Esophagus muscularis mucosa (tissue), 3 donors: ENCODE measurements around the gene NINJ1.

ENCODE experiments used
- CTCF ChIP-seq, 3 experiments: fragments of 200-600 bp in 2 of 3; fragments of 450-650 bp in 1 of 3; sonication (generic) in 2 of 3; IDR thresholded peaks; one replicate each; pipeline ENCODE4 v1.5.1; 2017 to 2019; ENCODE audit warnings: antibody characterized with exemption in 3 of 3, mild to moderate bottlenecking in 2 of 3, moderate library complexity in 1 of 3
- POLR2A ChIP-seq: fragments of 450-650 bp; IDR thresholded peaks from one replicate; pipeline ENCODE4 v1.6.1; 2017; ENCODE audit warnings: antibody characterized with exemption, moderate library complexity, mild to moderate bottlenecking, low read depth

GRCh38 chr9:93119703-93119952 is 14.4 kb downstream of the NINJ1 start:
- TF ChIP-seq CTCF (IDR thresholded peaks at IDR 0.05), result no peak
- no peak for TF ChIP-seq POLR2A
